ENCODE data around the gene MLPH. TPM values are rescaled to one million over a fixed set of nuclear protein-coding genes. Genes with fewer than 3 reads are reported as not detected.

Gene MLPH
- total and polyA plus RNA-seq, 2 of the 4 experiments (the other 2 are of a cell fraction) = 13.8 to 21.6 TPM

- TF ChIP-seq MAZ (IDR thresholded peaks at IDR 0.05; ENCODE audit: borderline replicate concordance, low read depth, low read length) (no peak), RCOR1 (IDR thresholded peaks at IDR 0.05; ENCODE audit: insufficient replicate concordance, low read length) (no peak)
Measured at GRCh38 chr2:237472909-237473877, 13.9 kb upstream of the MLPH start (continued).

GRCh38 chr2:237473878-237474441, 13.1 kb upstream of the MLPH start:
- Histone ChIP-seq H3K14ac (replicated peaks; ENCODE audit: low read depth, low read length) (peak overlapping the region; percentile 95), H4K8ac (ENCODE audit: low read depth in 2 of 2, low read length in 2 of 2) (peak overlapping the region; percentile 84 to 93), H3K4me1 (ENCODE audit: control insufficient read depth, insufficient read depth, low read length) (peaks cover 20% of the 10 kb centered on the region), H2BK5ac (ENCODE audit: low read depth, low read length, poor library complexity, severe bottlenecking) (peak overlapping the region; percentile 85), H3K4me3 (ENCODE audit: insufficient read depth, low read depth, low read length) (no peak overlapping the region), H3K9me1 (ENCODE audit: insufficient read depth, low read length) (peaks cover 15% of the 10 kb centered on the region), H4K91ac (ENCODE audit: insufficient read depth, low read depth, low read length) (peak overlapping the region; percentile 92), H3K4me2 (ENCODE audit: low read depth, low read length) (no peak overlapping the region; the same call in 1 of the 2 replicates), H3K36me3 (ENCODE audit: control insufficient read depth, insufficient read depth, low read length) (no peaks in the 10 kb centered on the region), H3K56ac (ENCODE audit: extremely low read depth, insufficient read depth, low read length) (no peak overlapping the region), H3K27ac (ENCODE audit: insufficient read depth, low read length) (peak overlapping the region; percentile 95; the same call in 1 of the 2 replicates), H4K20me1 (ENCODE audit: insufficient read depth, low read length) (no peaks in the 10 kb centered on the region), H3K9me3 (ENCODE audit: control insufficient read depth, insufficient read depth, low read length) (no peaks in the 10 kb centered on the region), H2BK20ac (ENCODE audit: low read depth, low read length) (peak overlapping the region; percentile 87), H3K4ac (ENCODE audit: low read depth, low read length) (peak overlapping the region; percentile 96), H4K5ac (ENCODE audit: low read depth, low read length) (peak overlapping the region; percentile 60), H3K9ac (ENCODE audit: low read depth, low read length) (peak overlapping the region; percentile 4; the same call in 1 of the 2 replicates), H3K23ac (ENCODE audit: low read depth, low read length) (peak overlapping the region; percentile 80), H3K79me1 (ENCODE audit: low read depth in 1 of 2, low read length in 2 of 2) (peaks cover 0 to 25% of the 10 kb centered on the region in 2 experiments; a peak in 2 of 4 replicates), H2BK120ac (ENCODE audit: low read depth, low read length) (peak overlapping the region; percentile 89), H2AFZ (replicated peaks; ENCODE audit: low read length, poor library complexity) (peak overlapping the region; percentile 91), H3K27me3 (ENCODE audit: control insufficient read depth, insufficient read depth, low read length) (no peaks in the 10 kb centered on the region), H3K18ac (ENCODE audit: low read depth, low read length) (peak overlapping the region; percentile 33; the same call in 1 of the 2 replicates), H2AK5ac (ENCODE audit: low read depth, low read length) (peak overlapping the region; percentile 85), H2BK15ac (ENCODE audit: low read depth, low read length) (peak overlapping the region; percentile 85; the same call in 1 of the 3 replicates), H2AK9ac (replicated peaks; ENCODE audit: low read depth, low read length, poor library complexity) (peak overlapping the region; percentile 98)
- 87% methylated on average over 5 of the region's 11 CpGs; no CpG with 5 or more reads in 1 of the 2 experiments for WGBS, 2 experiments (ENCODE audit: extremely low coverage in 2 of 2, insufficient read length in 1 of 2)
- CTCF ChIA-PET = interaction anchor here (2.7 kb wide), 1 partner anchor 53 kb away, joined by 12 read pairs; no protein-coding TSS in a partner anchor
- TF ChIP-seq RAD21 (IDR thresholded peaks at IDR 0.05; ENCODE audit: low read length) (no peak), CEBPB (IDR thresholded peaks at IDR 0.05; ENCODE audit: low read depth, low read length) (no peak), USF2 (IDR thresholded peaks at IDR 0.05; ENCODE audit: low read depth, low read length) (0 out of 2 replicates have a peak, but pooled peaks have one; percentile 18), RCOR1 (IDR thresholded peaks at IDR 0.05; ENCODE audit: insufficient replicate concordance, low read length) (no peak), MAZ (IDR thresholded peaks at IDR 0.05; ENCODE audit: borderline replicate concordance, low read depth, low read length) (0 out of 2 replicates have a peak, but pooled peaks have one; percentile 23)
- intact Hi-C loops (cut with micrococcal nuclease) = loop anchor here (10.0 kb wide), 1 partner anchor 349 kb away; no protein-coding TSS in a partner anchor
- DNase-seq = peak; percentile 67
- in situ Hi-C loops (cut with MboI; ENCODE audit: low sequenced_read_pairs) = loop anchor here (5.0 to 10.0 kb wide), 2 partner anchors 52 to 319 kb away; no protein-coding TSS in a partner anchor
- BruUV-seq (replicated peaks) = no TSS peak
- dilution Hi-C loops (cut with HindIII; ENCODE audit: low sequenced_read_pairs, unreplicated experiment) = no loop called here
- POLR2A ChIA-PET (ENCODE audit: unreplicated experiment) = interaction anchor here (2.6 kb wide), 1 partner anchor 60 kb away, joined by 12 read pairs; the partner anchor contains the start of gene COL6A3
- ATAC-seq (ENCODE audit: low read depth) = no peak

All from IMR-90 (cell line).